ENCODE data around the gene MYLK.

GRCh38 chr3:123712077-123712860 lies 171.9 kb downstream of the MYLK start:
- TF ChIP-seq, protein P1, sequence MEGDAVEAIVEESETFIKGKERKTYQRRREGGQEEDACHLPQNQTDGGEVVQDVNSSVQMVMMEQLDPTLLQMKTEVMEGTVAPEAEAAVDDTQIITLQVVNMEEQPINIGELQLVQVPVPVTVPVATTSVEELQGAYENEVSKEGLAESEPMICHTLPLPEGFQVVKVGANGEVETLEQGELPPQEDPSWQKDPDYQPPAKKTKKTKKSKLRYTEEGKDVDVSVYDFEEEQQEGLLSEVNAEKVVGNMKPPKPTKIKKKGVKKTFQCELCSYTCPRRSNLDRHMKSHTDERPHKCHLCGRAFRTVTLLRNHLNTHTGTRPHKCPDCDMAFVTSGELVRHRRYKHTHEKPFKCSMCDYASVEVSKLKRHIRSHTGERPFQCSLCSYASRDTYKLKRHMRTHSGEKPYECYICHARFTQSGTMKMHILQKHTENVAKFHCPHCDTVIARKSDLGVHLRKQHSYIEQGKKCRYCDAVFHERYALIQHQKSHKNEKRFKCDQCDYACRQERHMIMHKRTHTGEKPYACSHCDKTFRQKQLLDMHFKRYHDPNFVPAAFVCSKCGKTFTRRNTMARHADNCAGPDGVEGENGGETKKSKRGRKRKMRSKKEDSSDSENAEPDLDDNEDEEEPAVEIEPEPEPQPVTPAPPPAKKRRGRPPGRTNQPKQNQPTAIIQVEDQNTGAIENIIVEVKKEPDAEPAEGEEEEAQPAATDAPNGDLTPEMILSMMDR (IDR thresholded peaks at IDR 0.05; ENCODE audit: poor library complexity), result no peak
- TF ChIP-seq EZH2phosphoT487 (IDR thresholded peaks at IDR 0.05; ENCODE audit: low read depth, severe bottlenecking, unreplicated experiment), result no peak
